Neural cell (in vitro differentiated cells): Measurements from ENCODE around the gene SRGAP3. TPM values are rescaled to one million over a fixed set of nuclear protein-coding genes. Genes with fewer than 3 reads are reported as not detected.

ENCODE experiments used
- H2AFZ ChIP-seq: fragments of 200-600, 300-800 bp; sonication (generic), shearing (Covaris generic); 2 replicates; pipeline ENCODE4 v1.6.0; 2014; ENCODE audit warnings: low read depth, mild to moderate bottlenecking, antibody characterized with exemption, low read length, moderate library complexity
- H3F3A ChIP-seq: fragments of 200-600 bp; shearing (Covaris generic); 2 replicates; pipeline ENCODE4 v1.6.1; 2016; ENCODE audit warnings: mild to moderate bottlenecking, moderate library complexity, mixed read lengths, antibody characterized with exemption, low read length; ENCODE audit not compliant: insufficient read depth, poor library complexity, severe bottlenecking
- H3K27ac ChIP-seq: fragments of 200-600, 300-800 bp; sonication (generic), shearing (Covaris generic); 2 replicates; pipeline ENCODE4 v1.5.1; 2014; ENCODE audit warnings: mild to moderate bottlenecking, low read length, moderate library complexity
- H3K27me3 ChIP-seq: fragments of 300-800, 200-600 bp; sonication (generic), shearing (Covaris generic); 2 replicates; pipeline ENCODE4 v1.6.0; 2014; ENCODE audit warnings: mild to moderate bottlenecking, low read depth, low read length, moderate library complexity; ENCODE audit not compliant: insufficient read depth
- H3K36me3 ChIP-seq: fragments of 300-800, 200-600 bp; sonication (generic), shearing (Covaris generic); 2 replicates; pipeline ENCODE4 v1.5.1; 2014; ENCODE audit warnings: mild to moderate bottlenecking, antibody characterized with exemption, low read length, moderate library complexity; ENCODE audit not compliant: insufficient read depth
- H3K4me2 ChIP-seq: fragments of 300-800, 200-600 bp; sonication (generic), shearing (Covaris generic); 2 replicates; pipeline ENCODE4 v1.6.0; 2014; ENCODE audit warnings: mild to moderate bottlenecking, low read length
- H3K4me3 ChIP-seq: fragments of 300-800, 200-600 bp; sonication (generic), shearing (Covaris generic); 2 replicates; pipeline ENCODE4 v1.5.1; 2014; ENCODE audit warnings: mild to moderate bottlenecking, low read length, moderate library complexity
- H3K79me2 ChIP-seq: fragments of 200-600 bp; shearing (Covaris generic); replicated peaks from 2 replicates; pipeline ENCODE4 v1.6.0; 2014; ENCODE audit warnings: mild to moderate bottlenecking, low read length, moderate library complexity; ENCODE audit not compliant: insufficient read depth
- H3K9ac ChIP-seq: fragments of 300-800, 200-600 bp; sonication (generic), shearing (Covaris generic); 2 replicates; pipeline ENCODE4 v1.6.1; 2016; ENCODE audit warnings: mild to moderate bottlenecking, low read length, mixed read lengths
- H3K9me2 ChIP-seq: fragments of 200-600 bp; shearing (Covaris generic); 2 replicates; pipeline ENCODE4 v1.6.1; 2016; ENCODE audit warnings: mild to moderate bottlenecking, low read length, mixed read lengths; ENCODE audit not compliant: insufficient read depth
- H3K9me3 ChIP-seq: fragments of 200-600, 300-800 bp; sonication (generic), shearing (Covaris generic); 2 replicates; pipeline ENCODE4 v1.6.1; 2016; ENCODE audit warnings: mild to moderate bottlenecking, mixed run types, low read length, moderate library complexity, mixed read lengths
- H4K20me1 ChIP-seq: fragments of 200-600 bp; shearing (Covaris generic); 2 replicates; pipeline ENCODE4 v1.6.1; 2016; ENCODE audit warnings: mild to moderate bottlenecking, mixed run types; ENCODE audit not compliant: insufficient read depth
- CTCF ChIP-seq: fragments of 450-650 bp; IDR thresholded peaks from 2 replicates; pipeline ENCODE4 v1.5.1; 2014; ENCODE audit warnings: antibody characterized with exemption, mild to moderate bottlenecking, moderate library complexity; ENCODE audit not compliant: poor library complexity, severe bottlenecking
- EP300 ChIP-seq: fragments of 450-650 bp; conservative IDR thresholded peaks from 2 replicates; pipeline ENCODE4 v1.6.1; 2014; ENCODE audit warnings: antibody characterized with exemption, mild to moderate bottlenecking, moderate library complexity; ENCODE audit not compliant: poor library complexity, severe bottlenecking
- EZH2 ChIP-seq: fragments of 200-600, 300-800 bp; shearing (Covaris generic), sonication (generic); IDR thresholded peaks from 2 replicates; pipeline ENCODE4 v1.6.1; 2014; ENCODE audit warnings: antibody characterized with exemption, low read length, borderline replicate concordance, mild to moderate bottlenecking; ENCODE audit not compliant: insufficient read depth, poor library complexity, severe bottlenecking
- MXI1 ChIP-seq: fragments of 450-650 bp; conservative IDR thresholded peaks from 2 replicates; pipeline ENCODE4 v1.6.1; 2014; ENCODE audit warnings: antibody characterized with exemption, mild to moderate bottlenecking; ENCODE audit not compliant: poor library complexity, severe bottlenecking
- POLR2AphosphoS5 ChIP-seq: IDR thresholded peaks from 2 replicates; pipeline ENCODE4 v1.6.1; 2012
- RAD21 ChIP-seq: fragments of 450-650 bp; conservative IDR thresholded peaks from 2 replicates; pipeline ENCODE4 v1.6.1; 2014; ENCODE audit warnings: antibody characterized with exemption, mild to moderate bottlenecking, moderate library complexity
- REST ChIP-seq: IDR thresholded peaks from 2 replicates; pipeline ENCODE4 v1.6.1; 2012; ENCODE audit warnings: borderline replicate concordance
- SMC3 ChIP-seq: fragments of 450-650 bp; conservative IDR thresholded peaks from 2 replicates; pipeline ENCODE4 v1.6.1; 2014; ENCODE audit warnings: antibody characterized with exemption, mild to moderate bottlenecking, moderate library complexity; ENCODE audit not compliant: poor library complexity
- TAF1 ChIP-seq: IDR thresholded peaks from 2 replicates; pipeline ENCODE4 v1.6.1; 2012; ENCODE audit warnings: low read depth
- polyA plus RNA-seq: library from polyadenylated mRNA; depleted of rRNA; stranded (reverse); fragments of >200 nt; gene quantifications from 2 replicates; pipeline ENCODE4 v1.2.3, GENCODE V29; 2014

Gene SRGAP3
- polyA plus RNA-seq, 1 donor from 2014 or later: 31.5 TPM

GRCh38 chr3:8985411-8985831 is 264.0 kb downstream of the SRGAP3 start:
- Histone ChIP-seq H3K36me3 (peaks cover 8% of the 10 kb centered on the region), H3F3A (no peaks in the 10 kb centered on the region), H3K4me3 (no peak overlapping the region), H3K9me3 (no peaks in the 10 kb centered on the region), H4K20me1 (no peaks in the 10 kb centered on the region), H3K27me3 (no peaks in the 10 kb centered on the region), H3K4me2 (no peak overlapping the region), H3K9ac (no peak overlapping the region), H3K79me2 (no peaks in the 10 kb centered on the region), H2AFZ (no peak overlapping the region), H3K27ac (no peak overlapping the region), H3K9me2 (no peaks in the 10 kb centered on the region)
- no peak for TF ChIP-seq RAD21
- no peak for TF ChIP-seq EZH2
- TF ChIP-seq EP300: no peak
- no peak for TF ChIP-seq CTCF
- TF ChIP-seq POLR2AphosphoS5: no peak
- no peak for TF ChIP-seq REST
- no peak for TF ChIP-seq TAF1
- no peak for TF ChIP-seq SMC3
- no peak for TF ChIP-seq MXI1

- Histone ChIP-seq H2AFZ (no peak overlapping the region), H3K9ac (no peak overlapping the region), H3K4me3 (no peak overlapping the region), H4K20me1 (no peaks in the 10 kb centered on the region), H3K27ac (no peak overlapping the region), H3K27me3 (no peaks in the 10 kb centered on the region), H3K9me2 (no peaks in the 10 kb centered on the region), H3K36me3 (no peaks in the 10 kb centered on the region), H3K9me3 (no peaks in the 10 kb centered on the region), H3K79me2 (no peaks in the 10 kb centered on the region), H3F3A (no peaks in the 10 kb centered on the region), H3K4me2 (no peak overlapping the region)
- TF ChIP-seq TAF1: no peak
- TF ChIP-seq RAD21: no peak
- no peak for TF ChIP-seq CTCF
- no peak for TF ChIP-seq EP300
- TF ChIP-seq MXI1: no peak
Observed at GRCh38 chr3:8984526-8984925, 264.9 kb downstream of the SRGAP3 start.
